HG03025 (cell line): ENCODE data around the gene PRKAA2.

Experiments
- ATAC-seq: cut with Tn5 transposase; IDR thresholded peaks from one replicate; pipeline ENCODE4 v1.9.1; 2021; ENCODE audit warnings: mild to moderate bottlenecking, moderate library complexity; ENCODE audit not compliant: unreplicated experiment, low FRiP score

The PRKAA2 gene

GRCh38 chr1:56710646-56711045 lies 65.5 kb downstream of the PRKAA2 start:
- no peak for ATAC-seq

GRCh38 chr1:56712150-56712549 lies 67.0 kb downstream of the PRKAA2 start:
- no peak for ATAC-seq

- ATAC-seq = no peak
These were observed 68.0 kb downstream of the PRKAA2 start for GRCh38 chr1:56713112-56713511.

GRCh38 chr1:56715156-56715555 lies 70.0 kb downstream of the PRKAA2 start:
- no peak for ATAC-seq

GRCh38 chr1:56719171-56719570 lies 74.1 kb downstream of the PRKAA2 start:
- ATAC-seq = no peak

GRCh38 chr1:56726706-56727105 lies 81.6 kb downstream of the PRKAA2 start:
- no peak for ATAC-seq

- no peak for ATAC-seq
These were observed 83.8 kb downstream of the PRKAA2 start for GRCh38 chr1:56728964-56729363.

- no peak for ATAC-seq
These were observed 100.1 kb downstream of the PRKAA2 start for GRCh38 chr1:56745231-56745630.

- no peak for ATAC-seq
These were observed 109.8 kb downstream of the PRKAA2 start for GRCh38 chr1:56754708-56755479.

- ATAC-seq = no peak
These were observed 110.8 kb downstream of the PRKAA2 start for GRCh38 chr1:56755911-56756310.

GRCh38 chr1:56758135-56758534 lies 113.0 kb downstream of the PRKAA2 start:
- no peak for ATAC-seq

GRCh38 chr1:56758794-56759193 lies 113.7 kb downstream of the PRKAA2 start:
- ATAC-seq = no peak
